Common myeloid progenitor, CD34-positive (primary cell): ENCODE results near the gene RAB11FIP3. TPM values are rescaled to one million over a fixed set of nuclear protein-coding genes. Genes with fewer than 3 reads are reported as not detected.
"Not testable (repeated sequence)": the region's sequence is repeated elsewhere in the genome, so short reads cannot be mapped to it uniquely, and the experiment has no call there.

ENCODE experiments used
- CTCF ChIA-PET: fragments of 350-600 bp; sonication (Branson Sonifier 250); formaldehyde crosslinking; loops from one replicate; lab custom pipeline; 2021; ENCODE audit warnings: antibody characterized with exemption; lab: Charles Lee
- POLR2A ChIA-PET: fragments of 350-600 bp; sonication (Branson Sonifier 250); formaldehyde crosslinking; loops from one replicate; lab custom pipeline; 2021; ENCODE audit warnings: antibody characterized with exemption; lab: Charles Lee
- DNase-seq, 3 donors: peaks; one replicate each; pipeline versions ENCODE4 v3.0.0 to v3.0.0-alpha.2; 2013
- H3K27ac ChIP-seq, 2 experiments: 1 replicate in 1 of 2; 2 replicates in 1 of 2; pipeline ENCODE4 v1.7.0; 2013; ENCODE audit warnings: inconsistent platforms in 2 of 2, low read length in 2 of 2, mild to moderate bottlenecking in 2 of 2, low read depth in 1 of 2, moderate library complexity in 1 of 2; ENCODE audit not compliant: severe bottlenecking in 2 of 2, insufficient read depth in 1 of 2, poor library complexity in 1 of 2
- H3K27me3 ChIP-seq, 5 experiments: replicated peaks in 2 of 5; 1 replicate in 3 of 5; 2 replicates in 2 of 5; pipeline versions ENCODE4 v1.6.1 to v1.7.0; 2013; ENCODE audit warnings: low read length in 4 of 5, mild to moderate bottlenecking in 2 of 5, moderate library complexity in 2 of 5, inconsistent platforms in 1 of 5; ENCODE audit not compliant: insufficient read depth in 5 of 5, control insufficient read depth in 4 of 5
- H3K36me3 ChIP-seq, 4 experiments: 1 replicate in 2 of 4; 2 replicates in 2 of 4; pipeline versions ENCODE4 v1.6.1 to v1.7.0; 2013; ENCODE audit warnings: low read length in 3 of 4, control low read depth in 1 of 4, mild to moderate bottlenecking in 1 of 4; ENCODE audit not compliant: control insufficient read depth in 4 of 4, insufficient read depth in 4 of 4
- H3K4me1 ChIP-seq, 4 experiments: 1 replicate in 3 of 4; 2 replicates in 1 of 4; pipeline versions ENCODE4 v1.6.1 to v1.7.1; 2013; ENCODE audit warnings: low read length in 3 of 4, mild to moderate bottlenecking in 3 of 4, control low read depth in 1 of 4, inconsistent platforms in 1 of 4, moderate library complexity in 1 of 4; ENCODE audit not compliant: control insufficient read depth in 4 of 4, insufficient read depth in 4 of 4; ENCODE audit errors: control extremely low read depth in 1 of 4
- H3K4me3 ChIP-seq, 7 experiments: 1 replicate in 4 of 7; 2 replicates in 3 of 7; pipeline versions ENCODE4 v1.5.1 to v1.7.0; 2013; ENCODE audit warnings: mild to moderate bottlenecking in 7 of 7, low read length in 6 of 7, moderate library complexity in 6 of 7, inconsistent platforms in 2 of 7, low read depth in 2 of 7, control low read depth in 1 of 7; ENCODE audit not compliant: insufficient read depth in 4 of 7, control insufficient read depth in 1 of 7; ENCODE audit errors: extremely low read depth in 1 of 7
- H3K9me3 ChIP-seq, 5 experiments: 1 replicate in 4 of 5; 2 replicates in 1 of 5; pipeline versions ENCODE4 v1.6.1 to v1.7.1; 2013; ENCODE audit warnings: low read length in 4 of 5, mild to moderate bottlenecking in 2 of 5, inconsistent platforms in 1 of 5, low read depth in 1 of 5, moderate library complexity in 1 of 5; ENCODE audit not compliant: control insufficient read depth in 4 of 5, insufficient read depth in 2 of 5; ENCODE audit errors: control extremely low read depth in 1 of 5
- WGBS: methylation state at CpG from one replicate; pipeline ENCODE4 v1.1.5; 2013; ENCODE audit not compliant: insufficient coverage; 5-methylcytosine and 5-hydroxymethylcytosine counted together
- polyA plus RNA-seq: library from polyadenylated mRNA; unstranded; fragments of 120-200 nt; gene quantifications from one replicate; pipeline ENCODE4 v1.2.1, GENCODE V29; 2013

The RAB11FIP3 gene
- 29.6 TPM for polyA plus RNA-seq

DNA sequence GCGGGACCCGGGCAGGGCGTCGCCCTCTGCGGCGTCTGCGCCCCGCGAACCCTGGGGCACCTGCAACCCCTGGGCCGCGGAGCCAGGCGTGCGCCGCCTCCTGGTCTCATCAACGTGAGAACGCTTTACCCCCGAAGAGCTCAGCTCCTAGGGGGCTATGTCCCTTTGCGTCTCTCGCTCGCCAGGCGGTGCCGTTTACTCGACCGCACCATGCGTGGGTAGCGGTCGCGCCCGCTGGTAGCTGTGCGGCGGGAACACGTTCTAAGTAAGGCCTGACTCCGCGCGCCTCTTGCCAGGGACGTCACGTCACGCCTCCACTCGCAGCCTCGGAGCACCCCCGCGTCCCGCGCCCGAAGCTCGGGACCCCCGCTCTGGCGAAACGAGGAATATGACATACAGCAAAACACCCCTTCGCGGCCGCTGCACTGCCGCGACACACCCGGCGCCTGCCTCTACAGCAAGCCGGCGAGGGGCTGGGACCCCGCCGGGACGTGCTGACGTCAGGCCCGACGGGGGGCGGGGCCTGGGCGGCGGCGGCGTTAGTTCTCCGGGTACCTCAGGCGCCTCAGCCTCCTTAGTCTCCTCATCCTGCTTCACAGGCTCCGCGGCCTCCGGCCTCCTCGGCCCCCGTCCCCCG, at the start of gene RAB11FIP3:
Gene RAB11FIP3, plus strand, starts transcription at position 568 of the 637 bp plus-strand sequence. CDS start 358 bp downstream, outside the sequence.
- ChIA-PET CTCF (interaction anchor here (0.7 to 1.6 kb wide), 4 partner anchors 16 to 72 kb away, joined by 3 to 5 read pairs (median 4); no protein-coding TSS in a partner anchor), POLR2A (interaction anchor here (1.1 kb wide), 1 partner anchor 25 kb away, joined by 4 read pairs; no protein-coding TSS in a partner anchor)
- under 1% methylated on average over 66 of the region's 77 CpGs for WGBS
- H3K9me3 ChIP-seq, result no peaks in the 10 kb centered on the region
- H3K4me3 ChIP-seq, result peak within 1 kb of the TSS; percentile 44 to 81 (median 72)
- peaks cover 0 to 27% (median 23%) of the 10 kb centered on the region in 4 experiments for H3K4me1 ChIP-seq
- H3K36me3 ChIP-seq, result peaks cover 0 to 4% (median 0%) of the 10 kb centered on the region in 4 experiments
- peak within 1 kb of the TSS in 1 of 2 experiments; percentile 66 for H3K27ac ChIP-seq
- DNase-seq, result peak; percentile 83 to 91 (median 83)
- H3K27me3 ChIP-seq, result peaks cover 0 to 14% (median 10%) of the 10 kb centered on the region in 5 experiments

DNA sequence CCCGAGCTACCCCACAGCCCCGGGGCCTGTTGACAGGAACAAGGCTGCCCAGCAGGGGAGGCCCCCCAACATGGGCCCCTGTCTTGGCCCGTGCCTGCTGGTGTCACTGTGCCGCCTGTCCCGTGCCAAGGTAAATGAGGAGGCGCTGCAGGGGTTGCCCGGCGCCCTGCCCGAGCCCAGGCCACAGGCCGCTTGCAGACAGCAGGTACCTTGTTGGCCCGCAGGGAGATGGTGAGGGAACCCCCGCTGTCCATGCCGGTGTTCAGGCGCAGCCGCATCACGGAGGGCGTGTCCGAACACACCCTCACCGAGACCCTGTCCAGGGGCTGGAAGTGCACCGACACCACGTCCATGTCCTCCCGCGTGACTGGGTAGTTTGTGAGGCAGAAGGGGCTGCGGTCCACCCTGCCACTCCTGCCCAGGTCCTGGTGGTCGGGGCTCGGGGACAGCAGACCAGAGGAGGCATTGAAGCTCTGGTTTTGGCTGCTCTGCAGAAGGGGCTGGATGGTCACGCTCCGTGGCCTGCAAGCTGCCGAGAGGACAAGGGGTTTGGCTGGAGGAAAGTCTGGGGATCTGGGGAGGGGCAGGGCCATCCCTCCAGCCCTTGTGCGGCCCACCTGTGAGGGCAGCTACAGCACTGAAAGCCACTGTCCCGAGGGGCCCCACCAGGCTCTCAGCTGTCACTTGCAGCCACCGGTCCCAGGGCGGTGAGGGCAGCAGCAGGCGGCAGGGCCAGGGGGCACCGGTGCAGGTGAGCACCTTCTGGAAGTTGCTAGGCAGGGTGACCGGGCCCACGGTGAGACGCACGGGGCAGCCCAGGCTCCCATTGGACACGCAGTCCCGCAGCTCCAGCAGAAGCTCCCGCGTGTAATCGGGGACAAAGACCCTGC, 49.3 kb upstream of the RAB11FIP3 start:
- WGBS, result 98% methylated on average over 44 of the region's 44 CpGs
- Histone ChIP-seq H3K27me3 (no peaks in the 10 kb centered on the region), H3K9me3 (no peaks in the 10 kb centered on the region), H3K36me3 (peaks cover 0 to 60% (median 34%) of the 10 kb centered on the region in 4 experiments), H3K4me1 (peaks cover 0 to 13% (median 10%) of the 10 kb centered on the region in 4 experiments), H3K27ac (no peak overlapping the region), H3K4me3 (no peak overlapping the region)
- no peak for DNase-seq
- POLR2A ChIA-PET, result no interaction called here
- CTCF ChIA-PET, result no interaction called here

GRCh38 chr16:376817-377418, 48.5 kb upstream of the RAB11FIP3 start:
- no peak overlapping the region for H3K27ac ChIP-seq
- 96% methylated on average over 24 of the region's 26 CpGs for WGBS
- no peak overlapping the region for H3K4me3 ChIP-seq
- H3K4me1 ChIP-seq, result peaks cover 0 to 13% (median 8%) of the 10 kb centered on the region in 4 experiments
- no peaks in the 10 kb centered on the region for H3K27me3 ChIP-seq
- H3K9me3 ChIP-seq, result no peaks in the 10 kb centered on the region
- DNase-seq, result no peak
- ChIA-PET CTCF (no interaction called here), POLR2A (no interaction called here)
- H3K36me3 ChIP-seq, result peaks cover 0 to 54% (median 30%) of the 10 kb centered on the region in 4 experiments

DNA sequence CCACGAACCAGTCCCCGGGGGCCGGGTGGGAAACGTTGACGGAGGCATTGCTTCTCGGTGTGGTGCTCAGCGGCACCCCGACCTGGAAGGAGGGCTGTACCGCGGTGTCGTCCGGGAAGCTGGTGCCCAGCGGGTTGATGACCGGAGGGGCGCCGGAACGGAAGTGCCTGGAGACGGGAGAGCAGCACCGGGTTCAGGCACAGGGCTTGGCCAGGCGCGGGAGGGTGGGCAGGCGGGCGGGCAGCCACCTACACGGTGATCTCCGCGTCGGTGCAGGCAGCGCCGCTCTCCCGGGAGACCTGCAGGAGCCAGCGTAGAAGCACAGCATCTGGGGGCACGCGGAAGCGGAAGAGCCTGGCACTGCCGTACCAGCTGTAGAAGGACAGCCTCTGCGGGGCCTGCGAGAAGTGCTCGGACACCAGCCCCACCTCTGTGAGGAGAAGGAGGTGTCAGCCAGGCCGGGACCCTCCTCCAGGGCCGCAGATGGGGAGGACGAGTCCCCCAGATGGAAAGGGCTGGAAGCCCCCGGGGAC, 48.0 kb upstream of the RAB11FIP3 start:
- Histone ChIP-seq H3K27me3 (no peaks in the 10 kb centered on the region), H3K4me1 (peaks cover 0 to 17% (median 11%) of the 10 kb centered on the region in 4 experiments), H3K27ac (no peak overlapping the region), H3K9me3 (no peaks in the 10 kb centered on the region), H3K36me3 (peaks cover 0 to 48% (median 26%) of the 10 kb centered on the region in 4 experiments), H3K4me3 (no peak overlapping the region)
- ChIA-PET CTCF (no interaction called here), POLR2A (no interaction called here)
- DNase-seq, result no peak
- 97% methylated on average over 42 of the region's 42 CpGs for WGBS

DNA sequence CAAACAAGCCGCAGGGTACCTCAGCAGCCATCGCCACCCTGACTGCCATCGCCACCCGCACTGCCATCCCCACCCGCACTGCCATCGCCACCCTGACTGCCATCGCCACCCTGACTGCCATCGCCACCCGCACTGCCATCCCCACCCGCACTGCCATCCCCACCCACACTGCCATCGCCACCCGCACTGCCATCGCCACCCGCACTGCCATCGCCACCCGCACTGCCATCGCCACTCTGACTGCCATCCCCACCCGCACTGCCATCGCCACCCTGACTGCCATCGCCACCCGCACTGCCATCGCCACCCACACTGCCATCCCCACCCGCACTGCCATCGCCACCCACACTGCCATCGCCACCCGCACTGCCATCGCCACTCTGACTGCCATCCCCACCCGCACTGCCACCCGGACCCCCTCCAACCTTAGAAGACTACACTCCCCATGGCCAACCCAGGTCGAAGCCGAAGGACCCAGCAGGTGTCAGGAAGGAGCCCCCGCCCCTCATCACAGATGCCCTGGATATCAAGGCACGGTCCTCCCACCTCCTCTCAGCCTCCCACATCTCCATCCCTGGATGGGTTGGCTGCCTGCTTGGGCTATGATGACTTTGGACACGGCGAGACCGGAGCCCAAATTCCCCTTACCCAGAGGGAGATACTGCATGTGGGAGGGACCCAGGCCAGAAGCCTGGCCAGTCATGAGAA, 47.2 kb upstream of the RAB11FIP3 start:
- POLR2A ChIA-PET, H3K4me3 ChIP-seq, DNase-seq, CTCF ChIA-PET, H3K27ac ChIP-seq, H3K27me3 ChIP-seq, H3K9me3 ChIP-seq: not testable (repeated sequence)
- Histone ChIP-seq H3K4me1 (peaks cover 0 to 24% (median 18%) of the 10 kb centered on the region in 4 experiments), H3K36me3 (peaks cover 0 to 41% (median 23%) of the 10 kb centered on the region in 4 experiments)
- WGBS, result 96% methylated on average over 24 of the region's 36 CpGs

- CTCF ChIA-PET, result no interaction called here
- no peak overlapping the region for H3K4me3 ChIP-seq
- peaks cover 0 to 36% (median 20%) of the 10 kb centered on the region in 4 experiments for H3K36me3 ChIP-seq
- no peak overlapping the region for H3K27ac ChIP-seq
- H3K9me3 ChIP-seq, result no peaks in the 10 kb centered on the region
- H3K4me1 ChIP-seq, result peaks cover 0 to 29% (median 24%) of the 10 kb centered on the region in 4 experiments
- H3K27me3 ChIP-seq, result no peaks in the 10 kb centered on the region
- no peak for DNase-seq
- POLR2A ChIA-PET, result no interaction called here
- 96% methylated on average over 14 of the region's 14 CpGs for whole genome bisulfite sequencing
These were observed 46.6 kb upstream of the RAB11FIP3 start for GRCh38 chr16:378821-379182.
